Activated CD4-positive, alpha-beta T cell treated with anti-CD3 and anti-CD28 coated beads, Interleukin-2, amount 50 U/mL, for 48 hours (primary cell): ENCODE results near the gene SNRPA.
"Not testable (repeated sequence)": the region's sequence is repeated elsewhere in the genome, so short reads cannot be mapped to it uniquely, and the experiment has no call there.

ENCODE experiments used
- DNase-seq, 2 experiments: peaks; one replicate each; pipeline ENCODE4 v3.0.0-alpha.2; 2020

The SNRPA gene

DNA sequence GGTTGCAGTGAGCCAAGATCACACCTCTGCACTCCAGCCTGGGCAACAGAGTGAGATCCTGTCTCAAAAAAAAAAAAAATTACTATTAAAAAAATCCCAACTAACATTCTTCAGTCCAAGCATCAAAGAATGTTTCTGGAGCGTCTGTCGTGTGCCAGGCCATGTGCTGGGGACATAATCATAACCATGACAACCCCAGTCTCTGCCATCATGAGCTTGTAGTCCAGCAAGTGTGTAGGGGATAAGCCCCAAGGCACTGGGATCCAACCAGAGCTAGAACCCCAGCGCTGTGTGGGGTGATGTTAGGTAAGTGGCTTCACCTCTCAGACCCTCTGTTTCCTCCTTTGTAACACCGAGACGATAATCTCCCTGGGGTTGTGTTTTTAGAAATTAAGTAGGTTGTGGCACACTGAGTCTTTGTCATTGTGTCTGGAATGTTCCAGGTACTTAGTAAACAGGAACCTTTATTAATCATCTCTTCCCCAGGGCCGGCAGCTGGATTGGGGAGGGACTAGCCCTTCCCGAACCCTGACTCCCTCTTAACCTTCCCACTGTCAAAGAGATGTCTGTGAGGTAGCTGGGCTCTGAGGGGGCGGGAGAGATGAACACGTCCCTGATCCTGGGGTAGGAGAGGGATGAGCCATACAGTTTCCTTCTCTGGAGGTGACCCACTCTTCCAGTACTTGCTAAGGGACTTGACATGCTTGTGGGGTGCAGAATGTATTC lies 28.9 kb upstream of the SNRPA start:
- DNase-seq: no peak

DNA sequence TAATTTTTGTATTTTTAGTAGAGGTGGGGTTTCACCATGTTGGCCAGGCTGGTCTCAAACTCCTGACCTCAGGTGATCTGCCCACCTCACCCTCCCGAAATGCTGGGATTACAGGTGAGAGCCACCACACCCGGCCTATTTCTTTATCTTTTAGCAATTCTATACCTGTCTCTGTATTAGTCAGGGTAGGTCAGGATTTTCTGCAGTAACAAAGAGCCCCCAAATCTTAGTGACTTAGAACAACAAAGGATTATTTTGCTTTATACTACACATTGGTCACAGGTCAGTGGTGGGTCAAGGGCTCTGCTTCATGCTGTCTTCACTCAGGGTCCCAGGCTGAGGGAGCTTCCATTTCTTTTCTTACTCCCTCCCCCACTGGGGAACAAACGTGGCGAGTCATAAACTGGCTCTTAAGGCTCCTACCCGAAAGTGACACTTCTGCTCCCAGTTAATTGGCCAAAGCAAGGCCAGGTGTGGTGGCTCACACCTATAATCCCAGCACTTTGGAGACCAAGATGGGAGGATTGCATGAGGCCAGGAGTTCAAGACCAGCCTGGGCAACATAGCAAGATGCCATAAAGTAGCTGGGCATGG lies 27.2 kb upstream of the SNRPA start:
- no peak for DNase-seq

DNA sequence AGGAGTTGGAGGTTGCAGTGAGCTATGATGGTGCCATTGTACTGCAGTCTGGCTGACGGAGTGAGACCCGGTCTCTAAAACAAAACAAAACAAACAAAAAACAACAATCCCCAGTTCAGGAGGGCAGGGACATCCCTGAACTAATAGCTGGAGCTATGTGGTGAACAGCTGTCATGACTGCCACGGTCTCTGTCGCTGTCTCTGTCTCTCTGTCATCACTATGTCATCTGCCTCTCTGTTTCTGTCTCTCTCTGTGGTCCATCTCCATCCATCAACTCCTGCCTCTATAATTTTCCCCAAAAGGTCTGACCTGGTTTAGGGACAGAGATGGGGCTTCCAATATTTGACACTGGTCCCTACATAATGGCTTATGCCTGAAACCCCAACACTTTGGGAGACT lies 26.7 kb upstream of the SNRPA start:
- DNase-seq: no peak

DNA sequence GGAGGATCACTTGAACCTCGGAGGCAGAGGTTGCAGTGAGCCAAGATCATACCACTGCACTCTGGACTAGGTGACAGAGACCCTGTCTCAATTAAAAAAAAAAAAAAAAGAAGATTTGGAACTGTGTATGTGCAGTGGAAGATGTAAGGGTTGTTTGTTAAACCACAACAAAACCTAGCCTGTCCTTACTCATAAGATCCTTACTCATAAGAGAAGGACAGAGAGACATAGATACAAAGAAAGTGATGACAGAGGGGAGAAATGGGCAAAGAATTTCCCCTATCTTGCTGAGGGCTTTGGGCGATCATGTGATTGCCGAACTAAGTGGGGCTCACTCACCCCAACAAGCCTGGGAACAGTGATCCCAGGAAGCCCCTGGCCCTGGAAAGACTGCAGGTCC lies 26.1 kb upstream of the SNRPA start:
- DNase-seq: no peak

DNA sequence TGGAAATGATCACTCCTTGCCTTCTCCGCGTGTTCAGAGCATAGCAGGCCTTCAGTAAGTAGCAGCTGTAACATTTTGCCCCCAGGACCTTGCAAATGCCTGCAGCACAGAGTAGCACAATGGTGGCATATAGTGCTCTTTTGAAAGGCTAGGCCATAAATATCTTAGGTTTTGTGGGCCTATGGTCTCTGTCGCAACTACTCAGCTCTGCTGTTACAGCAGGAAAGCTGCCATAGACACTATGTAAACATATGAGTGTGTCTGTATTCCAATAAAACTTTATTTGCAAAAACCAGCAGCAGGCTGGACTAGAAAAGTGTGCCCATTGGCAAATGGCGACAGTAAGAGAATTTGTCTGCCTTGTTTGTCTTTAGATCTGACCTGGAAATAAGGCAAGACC lies 24.7 kb upstream of the SNRPA start:
- no peak for DNase-seq

DNA sequence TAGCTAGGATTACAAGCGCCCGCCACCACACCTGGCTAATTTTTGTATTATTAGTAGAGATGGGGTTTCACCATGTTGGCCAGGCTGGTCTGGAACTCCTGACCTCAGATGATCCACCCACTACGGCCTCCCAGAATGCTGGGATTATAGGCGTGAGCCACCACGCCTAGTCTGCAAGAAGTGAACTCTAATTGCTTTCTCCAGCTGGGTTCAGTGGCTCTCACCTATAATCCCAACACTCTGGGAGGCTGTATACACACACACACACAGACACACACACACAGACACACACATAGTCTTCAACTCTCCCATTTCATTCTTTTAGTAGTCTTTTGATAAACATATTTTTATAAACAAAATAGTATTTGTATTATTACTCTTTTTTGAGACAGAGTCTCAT lies 20.9 kb upstream of the SNRPA start:
- DNase-seq: not testable (repeated sequence)

DNA sequence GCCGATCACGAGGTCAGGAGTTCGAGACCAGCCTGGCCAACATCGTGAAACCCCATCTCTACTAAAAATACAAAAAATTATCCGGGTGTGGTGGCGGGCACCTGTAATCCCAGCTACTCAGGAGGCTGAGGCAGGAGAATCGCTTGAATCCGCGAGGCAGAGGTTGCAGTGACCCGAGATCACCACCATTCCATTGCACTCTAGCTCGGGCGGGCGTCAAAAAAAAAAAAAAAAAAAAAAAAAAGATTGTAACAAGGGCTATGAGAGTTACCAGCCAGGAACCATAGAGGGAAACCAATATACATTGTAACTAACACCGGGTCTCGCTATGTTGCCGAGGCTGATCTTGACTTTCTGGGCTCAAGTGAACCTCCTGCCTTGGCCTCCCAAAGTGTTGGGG lies 18.7 kb upstream of the SNRPA start:
- DNase-seq: not testable (repeated sequence)

DNA sequence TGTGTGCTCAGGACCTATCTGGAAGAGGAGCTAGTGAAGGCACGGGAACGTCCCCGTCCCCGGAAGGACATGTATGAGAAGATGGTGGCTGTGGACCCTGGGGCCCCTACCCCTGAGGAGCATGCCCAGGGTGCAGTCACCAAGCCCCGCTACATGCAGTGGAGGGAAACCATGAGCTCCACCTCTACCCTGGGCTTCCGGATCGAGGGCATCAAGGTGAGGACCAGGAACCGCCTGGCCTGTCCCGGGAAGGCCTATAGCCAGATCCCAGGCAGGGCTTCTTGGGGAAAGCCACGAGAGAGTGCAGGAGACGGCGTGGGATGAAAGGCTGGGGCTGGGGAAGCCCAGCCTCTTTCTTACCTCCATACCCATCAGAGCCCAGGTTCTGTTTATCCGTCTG lies 17.9 kb upstream of the SNRPA start:
- no peak for DNase-seq

DNA sequence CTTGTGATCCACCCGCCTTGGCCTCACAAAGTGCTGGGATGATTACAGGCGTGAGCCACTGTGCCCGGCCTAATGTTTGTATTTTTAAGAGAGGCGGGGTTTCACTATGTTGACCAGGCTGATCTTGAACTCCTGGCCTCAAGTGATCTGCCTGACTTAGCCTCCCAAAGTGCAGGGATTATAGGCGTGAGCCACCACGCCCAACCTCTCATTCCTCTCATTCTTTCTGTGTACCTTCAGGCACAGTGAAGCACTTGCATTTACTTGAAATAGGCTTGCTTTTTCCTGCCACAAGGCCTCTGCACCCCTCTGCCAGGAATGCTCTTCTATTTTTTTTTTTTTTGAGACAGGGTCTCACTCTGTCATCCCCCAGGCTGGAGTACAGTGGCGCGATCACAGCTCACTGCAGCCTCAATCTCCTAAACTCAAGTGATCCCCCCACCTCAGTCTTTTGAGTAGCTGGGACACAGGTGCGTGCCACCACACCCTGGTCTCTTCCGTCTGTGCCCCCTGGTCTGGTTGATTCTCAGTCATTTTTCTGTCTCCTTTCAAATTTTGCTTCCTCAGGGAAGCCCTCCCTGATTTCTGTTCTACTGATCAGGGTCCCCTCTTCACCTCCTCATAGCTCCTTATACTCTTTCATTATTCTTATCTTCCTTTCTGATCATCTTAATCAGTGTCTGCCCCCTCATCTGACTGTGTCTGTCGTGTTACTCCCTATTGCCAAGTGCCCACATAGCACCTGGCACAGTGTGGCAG lies 15.8 kb upstream of the SNRPA start:
- DNase-seq: no peak

DNA sequence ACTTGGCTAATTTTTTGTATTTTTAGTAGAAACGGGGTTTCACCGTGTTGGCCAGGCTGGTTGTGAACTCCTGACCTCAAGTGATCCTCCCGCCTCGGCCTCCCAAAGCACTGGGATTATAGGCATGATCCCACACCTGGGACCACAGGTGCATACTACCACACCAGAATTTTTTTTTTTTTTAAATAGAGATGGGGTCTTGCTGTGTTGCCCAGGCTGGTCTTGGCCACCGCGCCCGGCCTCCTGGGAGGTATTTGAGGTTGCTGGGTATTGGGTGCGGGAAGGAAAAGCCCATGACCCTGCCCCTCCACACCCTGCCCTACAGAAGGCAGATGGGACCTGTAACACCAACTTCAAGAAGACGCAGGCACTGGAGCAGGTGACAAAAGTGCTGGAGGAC lies 14.3 kb upstream of the SNRPA start:
- DNase-seq: no peak

DNA sequence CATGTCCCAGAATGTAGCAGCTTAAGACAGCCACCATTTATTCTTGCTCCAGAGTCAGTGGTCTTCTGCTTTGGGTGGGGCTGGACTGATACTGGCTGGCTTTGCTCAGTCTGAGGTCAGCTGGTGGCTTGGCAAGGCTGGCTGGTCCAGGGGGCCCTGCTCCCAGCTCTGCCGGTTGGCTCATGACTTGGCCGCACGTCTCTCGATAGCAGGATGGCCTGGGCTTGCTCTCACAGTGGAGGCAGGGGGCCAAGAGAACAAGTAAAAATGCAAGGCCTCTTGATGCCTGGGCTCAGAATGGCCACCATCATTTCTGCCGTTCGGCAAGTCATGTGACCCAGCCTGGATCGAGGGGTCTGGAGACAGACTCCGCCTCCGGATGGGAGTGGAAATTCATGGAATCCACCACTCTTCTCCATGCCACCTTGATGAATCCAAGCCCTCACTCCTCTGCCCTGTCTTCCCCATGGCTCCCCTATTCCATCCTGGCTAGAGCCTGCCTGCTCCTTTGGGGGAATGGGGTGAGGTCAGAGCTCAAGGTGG lies 13.8 kb upstream of the SNRPA start:
- DNase-seq: no peak

DNA sequence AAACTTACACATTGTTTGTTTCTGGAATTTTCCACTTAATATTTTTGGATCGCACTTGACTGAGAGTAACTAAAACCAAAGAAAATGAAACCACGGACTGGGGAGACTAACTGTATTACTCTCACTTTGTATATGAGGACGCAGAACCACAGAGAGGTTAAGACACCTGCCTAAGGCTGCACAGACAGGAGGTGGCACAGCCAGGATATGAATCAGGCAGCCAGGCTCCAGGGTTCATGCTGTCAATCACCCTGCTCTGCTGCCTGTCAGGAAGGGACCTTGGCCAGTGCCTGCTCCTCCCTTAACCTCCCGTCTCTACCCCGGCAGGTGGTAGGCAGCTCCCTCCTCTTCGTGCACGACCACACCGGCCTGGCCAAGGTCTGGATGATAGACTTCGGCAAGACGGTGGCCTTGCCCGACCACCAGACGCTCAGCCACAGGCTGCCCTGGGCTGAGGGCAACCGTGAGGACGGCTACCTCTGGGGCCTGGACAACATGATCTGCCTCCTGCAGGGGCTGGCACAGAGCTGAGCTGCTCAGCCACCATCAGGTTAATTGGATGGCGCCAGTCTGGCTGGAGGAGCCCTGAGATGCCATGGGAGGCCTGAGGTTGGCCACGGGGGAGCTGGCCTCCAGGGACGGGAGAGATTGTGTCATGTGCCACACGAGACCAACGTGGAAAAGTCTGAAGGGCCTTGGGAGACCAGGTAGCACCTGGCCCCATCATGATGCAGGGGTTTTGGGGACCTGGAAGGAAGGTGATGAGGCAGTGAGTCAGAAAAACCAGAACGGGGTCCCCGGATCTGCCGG lies 11.8 kb upstream of the SNRPA start:
- no peak for DNase-seq

DNA sequence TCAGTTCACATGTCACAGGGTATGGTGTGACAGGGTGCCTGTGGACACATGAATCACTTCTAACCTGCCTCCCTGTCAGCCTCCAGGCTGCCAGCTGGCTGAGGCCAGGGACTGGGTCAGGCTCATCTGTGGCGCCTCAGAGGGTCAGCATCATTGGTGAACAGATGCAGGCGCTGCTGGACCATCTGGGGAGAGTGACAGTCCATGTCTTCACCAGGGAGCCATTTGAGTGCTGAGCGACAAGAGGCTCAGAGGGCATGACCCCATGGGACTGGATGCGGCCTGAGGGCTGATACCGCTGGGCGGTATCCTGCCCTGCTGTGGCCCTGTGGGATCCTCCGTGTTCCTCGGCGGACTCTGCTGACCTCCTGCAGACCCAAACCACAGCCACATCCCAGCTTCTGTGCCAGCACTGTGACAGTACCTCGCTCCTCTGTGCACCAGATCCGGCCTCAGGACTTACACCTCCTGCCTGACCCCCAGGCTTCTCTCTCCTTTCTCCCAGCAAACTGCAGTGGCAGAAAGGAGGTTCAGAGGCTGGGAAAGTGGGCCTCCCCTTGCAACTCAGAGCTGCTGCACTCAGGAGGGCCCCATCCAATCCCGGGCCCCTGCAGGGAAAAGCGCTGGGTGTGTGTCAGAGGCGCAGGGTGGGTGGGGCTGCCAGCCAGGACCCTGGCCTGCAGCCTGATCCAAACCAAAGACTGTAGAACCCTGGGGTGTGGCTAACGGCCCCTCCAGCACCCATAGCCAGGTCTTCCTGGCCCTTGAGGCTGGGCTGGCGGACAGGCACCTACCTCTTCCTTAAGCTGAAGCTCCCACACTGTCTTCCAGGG lies 10.9 kb upstream of the SNRPA start:
- no peak for DNase-seq

DNA sequence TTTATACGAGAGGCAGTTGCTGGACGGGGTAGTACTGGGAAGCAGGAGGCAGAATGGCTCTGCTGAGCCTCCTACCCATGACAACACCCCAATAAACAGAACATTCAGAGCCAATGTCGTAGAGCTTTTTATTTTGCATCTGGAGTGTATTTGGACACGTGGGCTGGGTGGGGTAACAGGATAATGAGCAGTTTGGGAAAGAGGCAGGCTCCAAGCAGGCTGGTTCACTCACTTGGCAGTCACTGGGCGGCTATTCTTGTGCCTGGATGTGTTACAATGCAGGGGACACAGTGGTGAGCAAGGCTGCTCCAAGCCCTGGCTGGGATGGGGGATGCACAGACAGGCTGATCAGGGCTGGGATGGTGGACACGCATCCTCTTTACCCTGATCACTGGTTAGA lies 10.3 kb upstream of the SNRPA start:
- no peak for DNase-seq

DNA sequence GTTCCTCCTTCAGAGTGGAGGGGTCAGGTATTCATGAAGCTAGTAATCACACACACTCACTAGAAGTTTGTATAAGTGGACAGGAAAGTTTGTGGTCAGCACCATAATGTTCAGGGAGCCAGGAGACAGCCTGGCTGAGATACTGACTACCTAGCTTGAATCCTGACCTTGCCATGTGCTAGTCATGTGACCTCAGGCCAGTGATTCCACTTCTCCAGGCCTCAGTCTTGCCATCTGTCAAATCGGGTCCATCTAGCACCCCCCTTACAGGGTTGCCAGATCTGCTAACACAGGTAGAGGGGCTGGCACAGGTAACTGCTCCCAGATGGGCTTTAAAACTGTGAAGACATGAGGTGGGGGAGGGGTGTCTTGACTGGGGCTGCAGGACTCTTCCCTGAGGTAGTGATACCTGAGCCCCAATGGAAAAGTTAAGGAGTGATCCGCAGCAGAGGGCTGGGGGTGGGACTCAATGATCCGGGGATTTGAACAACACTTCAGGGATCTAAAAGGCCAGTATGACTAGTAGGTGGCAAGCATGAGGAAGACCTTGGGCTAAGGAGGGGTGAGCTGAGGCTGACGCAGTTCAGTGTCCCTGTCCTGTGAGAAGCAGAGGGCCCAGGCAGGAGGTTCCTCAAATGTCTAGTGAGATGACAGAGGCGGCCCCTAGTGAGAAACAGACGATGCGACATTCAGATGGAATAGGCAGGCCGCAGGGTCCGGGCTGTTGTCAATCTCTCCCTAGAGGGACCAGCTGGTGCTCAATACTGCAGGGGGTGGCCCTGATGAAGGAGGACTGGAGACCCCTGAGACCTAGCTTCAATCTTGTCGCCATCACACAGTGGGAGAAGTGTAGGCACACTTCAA lies 9.2 kb upstream of the SNRPA start:
- no peak for DNase-seq

DNA sequence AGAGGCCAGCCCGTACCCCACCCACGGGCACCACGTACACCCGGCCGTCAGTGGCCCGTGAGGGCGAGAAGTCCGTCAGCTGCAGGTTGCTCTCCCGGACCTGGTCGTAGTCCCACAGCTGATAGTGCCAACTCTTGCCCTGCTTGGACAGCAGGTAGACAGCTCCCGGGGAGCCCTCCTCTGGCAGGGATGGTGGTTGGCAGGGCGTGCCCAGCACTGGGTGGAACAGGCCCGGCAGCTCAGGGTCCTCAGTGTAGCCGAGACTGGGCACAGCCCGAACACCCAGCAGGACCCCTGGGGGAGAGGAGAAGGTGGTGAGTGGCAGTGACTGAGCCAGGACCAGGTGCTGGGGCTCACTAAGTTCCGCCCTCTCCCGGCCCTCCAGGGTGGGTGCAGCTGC lies 8.5 kb upstream of the SNRPA start:
- DNase-seq: no peak

DNA sequence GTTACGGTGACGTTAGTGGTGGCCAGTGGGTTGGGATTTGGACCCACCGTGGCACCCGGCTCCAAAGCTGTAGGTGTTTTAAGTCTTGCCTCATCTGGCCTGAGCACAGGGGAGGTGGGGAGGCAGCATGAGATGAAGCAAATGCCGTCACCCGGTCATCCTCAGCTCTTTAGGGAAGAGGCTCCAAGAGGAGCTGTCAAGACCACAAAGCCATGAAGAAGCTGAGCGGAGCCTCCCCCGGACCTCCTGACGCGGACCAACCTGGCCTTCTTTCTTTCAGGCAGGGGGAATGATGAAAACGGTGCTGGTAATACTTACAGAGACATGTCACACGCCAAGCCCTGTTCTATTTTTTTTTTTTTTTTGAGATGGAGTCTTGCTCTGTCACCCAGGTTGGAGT lies 8.1 kb upstream of the SNRPA start:
- no peak for DNase-seq

DNA sequence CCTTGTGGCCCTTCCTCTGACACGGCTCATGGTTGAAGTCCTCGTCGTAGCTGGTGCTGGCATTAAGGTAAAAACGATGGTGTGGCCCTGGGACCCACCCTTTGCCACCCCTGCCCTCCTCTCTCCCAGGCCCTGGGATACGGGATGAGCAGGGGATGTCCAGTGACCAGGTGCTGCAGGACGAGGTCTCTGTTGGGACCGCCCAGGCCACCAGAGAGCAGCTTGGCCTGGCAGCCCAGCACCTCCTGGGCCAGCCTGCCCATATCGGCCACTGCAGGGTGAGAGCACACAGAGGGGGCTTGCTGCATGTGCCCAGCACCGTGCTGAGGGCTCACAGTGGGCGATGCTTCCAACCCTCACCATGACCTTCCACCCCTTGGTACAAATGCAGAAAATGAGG lies 7.1 kb upstream of the SNRPA start:
- no peak for DNase-seq

DNA sequence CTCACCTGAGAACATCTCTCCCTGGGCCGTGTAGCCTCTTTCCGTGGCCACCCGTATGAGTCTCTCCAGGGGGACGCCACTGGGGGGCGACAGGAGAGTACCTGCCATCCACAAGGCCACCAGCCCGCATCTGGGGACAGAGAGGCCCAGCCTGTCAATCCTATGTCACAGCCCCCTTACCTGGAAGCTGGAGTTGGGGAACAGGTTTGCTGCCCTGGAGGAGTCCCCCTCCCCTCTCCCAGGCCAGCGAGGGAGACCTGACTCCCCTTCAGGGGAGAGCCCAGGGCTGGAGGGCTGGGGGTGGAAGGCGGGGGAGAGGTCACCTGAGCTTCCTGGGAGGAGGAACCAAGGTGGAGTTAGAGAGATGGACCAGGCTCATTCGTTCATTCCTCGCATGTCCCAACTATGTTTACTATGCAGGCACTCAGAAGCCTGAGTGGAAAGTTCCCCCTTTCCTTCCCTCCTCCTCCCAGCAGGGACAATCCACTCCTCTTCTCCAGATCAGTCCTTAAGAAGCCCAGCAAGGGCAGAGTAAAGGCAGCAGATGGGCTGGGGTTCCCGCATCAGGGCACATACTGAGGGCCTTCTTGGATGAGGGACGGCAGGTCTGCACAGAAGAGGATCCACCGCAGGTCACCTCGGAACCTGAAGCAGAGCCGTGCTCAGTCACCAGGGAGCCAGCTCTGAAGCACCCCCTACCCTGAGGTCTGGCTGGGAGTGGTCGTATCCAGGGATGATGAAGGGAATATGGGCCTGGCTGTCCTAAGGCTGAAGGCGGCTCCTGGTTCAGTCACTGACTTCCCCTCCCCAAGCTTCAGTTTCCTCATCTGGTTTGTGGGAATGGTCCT lies 6.2 kb upstream of the SNRPA start:
- DNase-seq: peak; percentile 39 to 44

DNA sequence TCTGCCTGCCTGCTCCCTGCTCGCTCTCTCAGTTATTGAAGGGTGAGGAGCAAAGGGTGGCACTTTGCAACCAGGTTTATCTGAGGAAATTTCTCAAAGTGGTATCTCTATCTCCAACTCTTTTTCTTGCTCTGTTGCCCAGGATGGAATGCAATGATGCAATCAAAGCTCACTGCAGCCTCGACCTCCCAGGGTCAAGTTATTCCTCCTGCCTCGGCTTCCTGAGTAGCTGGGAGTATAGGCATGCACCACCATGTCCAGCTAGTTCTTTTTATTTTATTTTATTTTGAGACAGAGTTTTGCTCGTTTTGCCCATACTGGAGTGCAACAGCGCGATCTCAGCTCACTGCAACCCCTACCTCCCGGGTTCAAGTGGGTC lies 5.6 kb upstream of the SNRPA start:
- DNase-seq: no peak
